ENCODE data around the gene MCOLN2. TPM values are rescaled to one million over a fixed set of nuclear protein-coding genes. Genes with fewer than 3 reads are reported as not detected.

MCOLN2 gene
- total RNA-seq, 1 donor from 2014 or later, result not detected

DNA sequence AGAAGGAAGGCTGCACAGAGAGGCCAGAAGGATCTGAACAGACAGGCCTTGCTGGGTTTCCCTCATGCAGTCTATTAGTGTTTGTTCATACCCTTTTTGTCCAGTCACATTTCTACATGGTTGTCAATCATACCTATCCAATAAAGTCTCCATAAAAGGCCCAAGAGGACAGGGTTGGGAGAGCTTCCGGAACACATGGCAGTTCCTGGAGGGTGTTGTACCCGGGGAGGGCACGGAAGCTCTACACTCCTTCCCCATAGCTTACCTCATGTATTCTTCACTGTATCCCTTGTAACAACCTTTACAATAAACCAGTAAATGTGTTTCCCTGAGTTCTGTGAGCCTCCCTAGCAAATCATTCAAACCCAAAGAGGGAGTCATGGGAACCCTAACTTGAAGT, 28.0 kb downstream of the MCOLN2 start:
- TF ChIP-seq, protein P1, sequence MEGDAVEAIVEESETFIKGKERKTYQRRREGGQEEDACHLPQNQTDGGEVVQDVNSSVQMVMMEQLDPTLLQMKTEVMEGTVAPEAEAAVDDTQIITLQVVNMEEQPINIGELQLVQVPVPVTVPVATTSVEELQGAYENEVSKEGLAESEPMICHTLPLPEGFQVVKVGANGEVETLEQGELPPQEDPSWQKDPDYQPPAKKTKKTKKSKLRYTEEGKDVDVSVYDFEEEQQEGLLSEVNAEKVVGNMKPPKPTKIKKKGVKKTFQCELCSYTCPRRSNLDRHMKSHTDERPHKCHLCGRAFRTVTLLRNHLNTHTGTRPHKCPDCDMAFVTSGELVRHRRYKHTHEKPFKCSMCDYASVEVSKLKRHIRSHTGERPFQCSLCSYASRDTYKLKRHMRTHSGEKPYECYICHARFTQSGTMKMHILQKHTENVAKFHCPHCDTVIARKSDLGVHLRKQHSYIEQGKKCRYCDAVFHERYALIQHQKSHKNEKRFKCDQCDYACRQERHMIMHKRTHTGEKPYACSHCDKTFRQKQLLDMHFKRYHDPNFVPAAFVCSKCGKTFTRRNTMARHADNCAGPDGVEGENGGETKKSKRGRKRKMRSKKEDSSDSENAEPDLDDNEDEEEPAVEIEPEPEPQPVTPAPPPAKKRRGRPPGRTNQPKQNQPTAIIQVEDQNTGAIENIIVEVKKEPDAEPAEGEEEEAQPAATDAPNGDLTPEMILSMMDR (IDR thresholded peaks at IDR 0.05), result no peak
- Mint-ChIP-seq H3K27me3 (ENCODE audit: unreplicated experiment) (peaks cover 53% of the 10 kb centered on the region), H3K27ac (ENCODE audit: unreplicated experiment) (no peak overlapping the region), H3K9me3 (ENCODE audit: unreplicated experiment) (no peaks in the 10 kb centered on the region), H3K4me1 (ENCODE audit: unreplicated experiment) (peaks cover 11% of the 10 kb centered on the region), H3K36me3 (ENCODE audit: unreplicated experiment) (no peaks in the 10 kb centered on the region), H3K4me3 (ENCODE audit: unreplicated experiment) (no peak overlapping the region)
- DNase-seq (ENCODE audit: extremely low spot score, unreplicated experiment), result no peak

DNA sequence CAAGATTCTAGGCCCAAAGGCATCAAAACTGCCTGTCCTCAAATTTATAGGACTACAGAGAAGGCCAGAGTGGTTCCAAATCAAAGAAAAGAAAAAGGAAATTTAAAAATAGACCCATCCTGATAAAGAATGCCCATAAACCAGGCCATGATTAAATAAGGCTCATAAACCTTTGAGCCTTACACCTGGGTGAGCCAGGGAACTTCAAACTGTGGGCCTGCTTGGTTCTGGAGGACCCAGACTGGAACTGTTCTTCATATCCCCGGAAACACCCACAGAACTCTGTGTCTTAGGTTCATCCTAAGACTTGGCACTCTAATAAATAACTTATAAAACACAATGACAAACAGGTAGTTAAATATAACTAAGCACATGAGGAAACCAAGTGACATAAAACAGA, 28.8 kb downstream of the MCOLN2 start:
- no peak for DNase-seq (ENCODE audit: extremely low spot score, unreplicated experiment)
- Mint-ChIP-seq H3K9me3 (ENCODE audit: unreplicated experiment) (no peaks in the 10 kb centered on the region), H3K27ac (ENCODE audit: unreplicated experiment) (no peak overlapping the region), H3K4me3 (ENCODE audit: unreplicated experiment) (no peak overlapping the region), H3K27me3 (ENCODE audit: unreplicated experiment) (peaks cover 56% of the 10 kb centered on the region), H3K4me1 (ENCODE audit: unreplicated experiment) (peaks cover 10% of the 10 kb centered on the region), H3K36me3 (ENCODE audit: unreplicated experiment) (no peaks in the 10 kb centered on the region)
- TF ChIP-seq, protein P1 (IDR thresholded peaks at IDR 0.05), result no peak

DNA sequence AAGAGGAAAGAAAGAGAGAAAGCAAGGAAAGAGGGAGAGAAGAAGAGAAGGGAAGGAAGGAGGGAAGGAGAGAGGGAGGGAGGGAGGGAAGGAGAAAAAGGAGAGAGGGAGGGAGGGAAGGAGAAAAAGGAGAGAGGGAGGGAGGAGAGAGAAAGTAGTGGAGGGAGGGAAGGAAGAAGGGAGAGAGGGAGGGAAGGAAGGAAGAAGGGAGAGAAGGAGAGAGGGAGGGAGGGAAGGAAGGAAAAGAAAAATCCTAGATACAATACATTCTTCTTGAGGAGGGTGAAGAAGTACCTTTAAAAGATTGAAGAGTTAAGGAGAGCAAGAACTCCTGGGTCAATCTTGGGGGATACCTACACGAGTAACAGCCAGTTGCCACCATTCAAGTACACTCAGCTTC, 29.2 kb downstream of the MCOLN2 start:
- Mint-ChIP-seq H3K27ac (ENCODE audit: unreplicated experiment) (no peak overlapping the region), H3K4me3 (ENCODE audit: unreplicated experiment) (no peak overlapping the region), H3K27me3 (ENCODE audit: unreplicated experiment) (peaks cover 61% of the 10 kb centered on the region), H3K9me3 (ENCODE audit: unreplicated experiment) (no peaks in the 10 kb centered on the region), H3K4me1 (ENCODE audit: unreplicated experiment) (peaks cover 6% of the 10 kb centered on the region), H3K36me3 (ENCODE audit: unreplicated experiment) (no peaks in the 10 kb centered on the region)
- TF ChIP-seq, protein P1 (IDR thresholded peaks at IDR 0.05), result no peak
- DNase-seq (ENCODE audit: extremely low spot score, unreplicated experiment), result no peak

DNA sequence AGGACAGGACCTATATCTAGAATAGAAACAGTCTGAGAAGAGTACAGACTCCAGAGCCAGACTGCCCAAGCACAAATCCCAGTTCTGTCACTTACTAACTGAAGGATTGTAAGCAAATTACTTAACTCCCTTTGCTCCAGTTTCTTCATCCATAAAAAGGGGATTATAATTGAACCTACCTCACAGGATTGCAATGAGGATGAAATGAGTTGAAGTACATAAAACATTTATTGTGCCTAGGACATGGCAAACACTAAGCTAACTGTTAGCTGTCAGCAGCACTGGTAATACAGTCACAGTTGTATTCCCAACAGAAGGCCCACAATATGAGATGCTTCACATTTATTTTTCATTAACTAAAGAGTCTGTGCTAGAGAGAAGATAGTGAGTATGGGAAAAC, 33.9 kb downstream of the MCOLN2 start:
- peaks cover 14% of the 10 kb centered on the region for H3K4me1 Mint-ChIP-seq (ENCODE audit: unreplicated experiment)
- no peaks in the 10 kb centered on the region for H3K36me3 Mint-ChIP-seq (ENCODE audit: unreplicated experiment)
- no peaks in the 10 kb centered on the region for H3K9me3 Mint-ChIP-seq (ENCODE audit: unreplicated experiment)
- H3K27me3 Mint-ChIP-seq (ENCODE audit: unreplicated experiment), result peaks cover 32% of the 10 kb centered on the region
- H3K27ac Mint-ChIP-seq (ENCODE audit: unreplicated experiment), result no peak overlapping the region
- TF ChIP-seq, protein P1 (IDR thresholded peaks at IDR 0.05), result no peak
- no peak for DNase-seq (ENCODE audit: extremely low spot score, unreplicated experiment)
- no peak overlapping the region for H3K4me3 Mint-ChIP-seq (ENCODE audit: unreplicated experiment)

DNA sequence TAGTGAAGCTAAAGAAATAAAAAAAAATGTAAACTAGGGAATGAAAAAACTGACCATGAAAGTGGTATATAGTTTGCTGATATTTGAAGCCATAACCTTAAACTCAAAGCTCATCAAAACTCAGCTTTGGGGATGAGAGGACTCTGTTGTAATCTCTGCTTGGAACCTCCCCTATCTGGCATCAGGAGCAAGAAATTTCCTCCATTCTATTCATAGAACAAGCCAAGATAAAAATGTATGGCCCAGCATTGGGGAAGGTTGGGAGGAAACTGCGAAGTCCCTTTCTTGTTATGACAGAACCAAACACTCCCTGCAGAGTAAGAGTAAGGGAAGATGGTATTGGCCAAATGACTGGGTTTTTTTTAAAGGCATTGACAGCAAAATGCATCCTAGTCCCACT, 35.6 kb downstream of the MCOLN2 start:
- TF ChIP-seq, protein P1 (IDR thresholded peaks at IDR 0.05), result no peak
- H3K4me3 Mint-ChIP-seq (ENCODE audit: unreplicated experiment), result no peak overlapping the region
- no peak overlapping the region for H3K27ac Mint-ChIP-seq (ENCODE audit: unreplicated experiment)
- no peak for DNase-seq (ENCODE audit: extremely low spot score, unreplicated experiment)
- H3K36me3 Mint-ChIP-seq (ENCODE audit: unreplicated experiment), result no peaks in the 10 kb centered on the region
- no peaks in the 10 kb centered on the region for H3K9me3 Mint-ChIP-seq (ENCODE audit: unreplicated experiment)
- peaks cover 14% of the 10 kb centered on the region for H3K4me1 Mint-ChIP-seq (ENCODE audit: unreplicated experiment)
- peaks cover 43% of the 10 kb centered on the region for H3K27me3 Mint-ChIP-seq (ENCODE audit: unreplicated experiment)
